BE2C (cell line): Measurements from ENCODE around the gene HAUS3.

Source experiments
- DNase-seq: peaks from one replicate; pipeline ENCODE4 v3.0.0-alpha.2; 2020
- H3K27me3 ChIP-seq: fragments of 250-450 bp; sonication (Bioruptor Pico); 2 replicates; pipeline ENCODE4 v1.5.1; 2020; ENCODE audit warnings: mild to moderate bottlenecking
- H3K36me3 ChIP-seq: fragments of 250-450 bp; sonication (Bioruptor Pico); 2 replicates; pipeline ENCODE4 v1.5.1; 2020; ENCODE audit warnings: mild to moderate bottlenecking
- H3K4me1 ChIP-seq: fragments of 250-450 bp; sonication (Bioruptor Pico); 2 replicates; pipeline ENCODE4 v1.5.1; 2020
- H3K4me3 ChIP-seq: 2 replicates; pipeline ENCODE4 v1.5.1; 2011; ENCODE audit warnings: low read depth, low read length
- H3K9me3 ChIP-seq: fragments of 250-450 bp; sonication (Bioruptor Pico); 2 replicates; pipeline ENCODE4 v1.5.1; 2020
- CTCF ChIP-seq: IDR thresholded peaks from 2 replicates; pipeline ENCODE4 v1.5.1; 2012; ENCODE audit warnings: mild to moderate bottlenecking, low read depth, low read length

HAUS3 gene

GRCh38 chr4:2178986-2179385 lies 62.9 kb downstream of the HAUS3 start:
- Histone ChIP-seq H3K9me3 (no peaks in the 10 kb centered on the region), H3K36me3 (no peaks in the 10 kb centered on the region), H3K27me3 (no peaks in the 10 kb centered on the region), H3K4me3 (no peak overlapping the region), H3K4me1 (no peaks in the 10 kb centered on the region)
- DNase-seq: no peak
- no peak for TF ChIP-seq CTCF
